GM21515 (cell line): ENCODE measurements around the gene SRL.

Source experiments
- ATAC-seq: cut with Tn5 transposase; IDR thresholded peaks from one replicate; pipeline ENCODE4 v1.9.1; 2021; ENCODE audit not compliant: unreplicated experiment

Gene SRL

GRCh38 chr16:4204521-4204920, 37.4 kb downstream of the SRL start:
- ATAC-seq = no peak

GRCh38 chr16:4203748-4204147, 38.1 kb downstream of the SRL start:
- no peak for ATAC-seq

GRCh38 chr16:4202615-4203345, 39.1 kb downstream of the SRL start:
- no peak for ATAC-seq

GRCh38 chr16:4200781-4201137, 41.1 kb downstream of the SRL start:
- ATAC-seq = no peak

- no peak for ATAC-seq
These were observed 41.7 kb downstream of the SRL start for GRCh38 chr16:4200000-4200780.

GRCh38 chr16:4198816-4199215, 43.1 kb downstream of the SRL start:
- no peak for ATAC-seq

DNA sequence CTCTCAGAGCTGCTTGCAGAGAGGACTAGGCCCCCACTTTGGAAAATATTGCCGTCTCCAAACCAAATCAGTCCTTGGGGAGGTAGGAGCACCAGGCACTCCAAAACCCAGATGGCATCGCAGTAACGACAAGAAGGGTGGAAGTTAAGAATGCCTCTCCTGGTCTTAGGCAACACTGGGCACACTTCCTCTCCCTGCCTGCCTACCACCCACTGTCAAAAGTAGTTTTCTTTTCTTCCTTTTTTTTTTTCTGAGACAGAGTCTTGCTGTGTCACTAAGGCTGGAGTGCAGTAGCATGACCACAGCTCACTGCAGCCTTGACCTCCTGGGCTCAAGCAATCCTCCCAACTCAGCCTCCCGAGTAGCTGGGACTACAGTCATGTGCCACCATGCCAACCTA, 47.2 kb downstream of the SRL start:
- ATAC-seq = no peak

GRCh38 chr16:4193920-4194319, 48.0 kb downstream of the SRL start:
- ATAC-seq = no peak

DNA sequence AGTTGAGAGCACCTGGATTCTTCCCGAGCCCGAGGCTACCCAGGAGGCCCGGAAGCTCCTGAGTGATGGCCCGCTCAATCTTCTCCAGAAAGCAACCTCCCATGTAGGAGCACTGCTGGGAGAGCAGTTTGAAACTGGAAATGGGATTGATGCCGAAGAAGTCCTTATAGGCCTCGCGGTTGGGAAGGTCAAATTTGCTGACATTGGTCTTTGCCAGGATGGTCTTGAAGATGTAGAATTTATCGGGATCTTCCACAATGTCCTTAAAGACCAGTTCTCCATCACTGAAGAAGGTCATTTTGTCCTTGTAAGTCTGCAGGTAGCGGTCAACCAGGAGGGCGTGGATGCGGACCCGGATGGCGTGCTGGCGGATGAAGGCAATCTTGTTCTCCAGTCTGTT, 49.7 kb downstream of the SRL start:
- ATAC-seq = no peak

GRCh38 chr16:4190712-4191333, 51.1 kb downstream of the SRL start:
- no peak for ATAC-seq

DNA sequence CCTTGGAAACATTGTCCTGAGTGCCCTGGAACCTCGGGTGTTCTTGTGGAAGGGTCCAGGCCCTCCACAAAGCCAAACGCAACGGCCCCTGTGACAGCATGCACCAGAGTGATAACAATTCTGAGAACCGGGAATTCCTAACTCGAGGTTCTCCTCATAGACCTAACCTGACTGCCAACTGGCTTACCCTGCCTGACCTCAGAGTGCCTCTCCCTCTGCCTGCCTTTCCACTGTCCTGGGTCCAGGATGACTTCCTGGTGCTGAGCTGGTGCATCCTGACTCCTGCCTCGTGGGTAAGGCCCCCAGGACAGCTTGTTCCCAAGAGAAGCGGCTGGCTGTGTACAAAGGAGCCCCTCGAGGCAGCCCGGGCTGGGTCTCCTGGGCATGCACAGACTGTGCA, 51.8 kb downstream of the SRL start:
- no peak for ATAC-seq

DNA sequence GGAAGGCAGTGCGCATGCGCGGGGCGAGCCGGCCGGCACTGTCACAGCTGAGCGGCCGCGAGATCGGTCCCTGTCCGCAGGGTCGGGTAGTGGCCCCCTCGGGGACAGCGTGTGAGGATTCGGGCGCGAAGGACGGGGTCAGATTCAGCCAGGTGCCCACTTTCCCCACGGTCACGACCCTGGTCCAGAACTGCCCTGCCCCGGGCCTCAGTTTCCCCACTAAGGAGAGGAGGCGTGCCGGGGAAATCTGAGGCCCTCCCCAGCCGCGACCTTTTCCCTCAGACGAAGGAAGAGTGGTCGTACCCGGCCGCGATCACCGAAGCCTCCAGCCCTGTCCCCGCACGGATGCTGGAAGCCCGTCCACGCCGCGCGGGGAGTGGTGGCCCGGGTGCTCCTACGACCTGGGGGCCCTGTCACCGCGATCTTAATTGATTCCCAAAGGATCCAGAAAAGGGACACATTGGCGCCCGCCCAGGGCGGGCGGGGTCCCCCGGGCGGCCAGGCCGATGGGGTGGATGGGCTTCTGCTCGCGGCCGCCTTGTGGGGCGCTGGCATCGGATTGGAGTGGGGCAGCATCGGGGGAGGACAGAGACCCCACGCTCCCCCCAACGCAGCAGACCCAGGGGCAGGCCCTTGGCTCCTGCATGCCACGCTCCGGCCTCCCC, 57.7 kb downstream of the SRL start:
- ATAC-seq = no peak

DNA sequence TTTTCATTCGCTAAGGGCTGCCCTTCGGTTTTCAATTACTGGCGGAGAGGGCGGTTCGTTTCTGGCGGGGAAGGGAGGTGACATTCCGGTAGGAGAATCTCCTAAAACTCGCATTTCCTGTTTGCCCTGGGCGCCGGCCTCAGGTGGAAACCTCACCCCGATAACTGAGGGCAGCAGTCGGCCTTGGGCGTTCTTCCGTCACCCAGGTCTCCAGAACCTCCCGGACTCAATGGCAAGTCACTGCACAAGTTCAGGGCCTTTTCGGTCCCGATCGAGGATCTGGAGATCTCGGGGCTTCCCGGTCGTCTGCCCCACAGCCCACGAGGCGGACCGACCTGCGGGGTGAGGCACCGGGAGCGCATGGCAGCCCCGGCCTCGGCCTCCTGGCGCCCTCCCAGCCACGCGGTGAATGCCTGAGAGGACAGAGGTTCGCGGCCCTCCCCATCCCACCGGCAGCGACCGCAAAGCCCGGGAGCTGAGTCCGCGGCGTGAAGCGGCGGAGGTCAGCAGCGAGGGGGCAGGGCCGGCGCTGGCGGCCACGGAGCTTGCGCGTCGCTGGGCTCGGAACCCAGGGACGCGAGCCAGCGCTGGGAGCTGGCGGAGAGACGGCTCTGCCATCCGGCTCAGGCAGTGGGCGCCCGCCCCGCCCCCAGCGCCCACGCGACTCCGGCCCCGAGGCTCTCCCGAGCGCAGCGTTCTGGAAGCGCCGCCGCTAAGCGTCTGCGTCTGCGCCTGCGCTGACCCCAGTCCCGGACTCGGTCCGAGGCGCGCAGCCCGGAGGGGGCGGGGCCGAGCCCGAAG, 58.4 kb downstream of the SRL start:
- peak; percentile 79 for ATAC-seq

- peak; percentile 23 for ATAC-seq
These were observed 59.2 kb downstream of the SRL start for GRCh38 chr16:4182581-4183236.

DNA sequence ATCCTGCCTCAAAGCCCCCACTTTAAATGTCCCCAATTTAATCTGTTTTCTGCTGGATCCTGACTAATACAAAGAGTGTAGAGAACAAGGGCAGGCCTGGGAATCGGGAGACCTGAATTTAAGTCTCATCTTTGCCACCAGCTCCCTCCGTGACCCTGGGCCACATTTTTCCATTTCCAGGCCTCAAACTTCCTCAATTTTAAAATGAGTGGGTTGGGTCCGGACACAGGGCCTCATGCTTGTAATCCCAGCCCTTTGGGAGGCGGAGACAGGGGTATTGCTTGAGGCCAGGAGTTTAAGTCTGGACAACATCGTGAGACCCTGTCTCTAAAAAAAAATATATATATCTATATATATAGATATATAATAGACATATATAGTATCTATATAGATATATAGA, 61.4 kb downstream of the SRL start:
- ATAC-seq = no peak

DNA sequence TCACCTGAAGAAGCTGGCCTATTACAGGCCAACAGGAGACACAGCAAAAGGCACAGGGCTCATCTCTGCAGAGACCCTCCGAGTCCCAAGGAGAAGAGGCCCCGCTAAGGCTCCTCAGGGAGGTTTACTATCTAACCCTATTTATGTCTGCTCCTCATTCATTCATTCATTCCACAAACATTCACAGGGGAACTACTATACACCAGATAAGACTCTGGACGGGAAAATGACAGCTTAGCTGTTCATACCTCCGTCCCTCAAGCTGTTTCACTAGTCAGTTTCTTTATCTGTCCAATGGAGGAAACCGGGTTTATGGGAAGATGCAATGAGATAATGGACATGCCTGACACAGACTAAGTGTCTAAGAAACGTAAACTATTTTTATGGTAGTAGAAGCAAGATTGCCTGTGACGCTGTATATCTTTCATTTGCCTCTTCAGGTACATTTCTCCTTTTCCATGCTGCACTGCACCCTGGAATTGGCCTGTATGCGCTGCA, 62.1 kb downstream of the SRL start:
- no peak for ATAC-seq

DNA sequence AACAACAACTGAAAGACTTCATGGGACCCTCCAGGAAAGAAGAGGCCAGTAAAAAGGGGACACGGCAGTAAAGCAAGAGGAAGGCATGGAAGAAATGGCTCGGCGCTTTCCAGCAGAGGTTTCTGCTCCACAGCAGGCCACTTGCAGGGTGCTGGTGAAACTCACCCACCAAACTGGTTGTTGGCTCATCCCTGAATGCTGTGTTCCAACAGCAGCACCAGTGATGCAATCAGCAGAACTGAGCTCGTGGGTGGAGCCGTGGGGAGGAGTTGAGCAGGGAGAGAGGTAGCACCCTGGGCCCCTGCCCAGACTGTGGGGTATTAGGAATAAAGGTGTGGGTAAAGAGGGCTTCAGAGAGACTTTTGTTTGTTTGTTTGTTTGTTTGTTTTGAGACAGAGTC, 62.9 kb downstream of the SRL start:
- ATAC-seq = no peak

- ATAC-seq = no peak
These were observed 63.3 kb downstream of the SRL start for GRCh38 chr16:4178468-4179010.

DNA sequence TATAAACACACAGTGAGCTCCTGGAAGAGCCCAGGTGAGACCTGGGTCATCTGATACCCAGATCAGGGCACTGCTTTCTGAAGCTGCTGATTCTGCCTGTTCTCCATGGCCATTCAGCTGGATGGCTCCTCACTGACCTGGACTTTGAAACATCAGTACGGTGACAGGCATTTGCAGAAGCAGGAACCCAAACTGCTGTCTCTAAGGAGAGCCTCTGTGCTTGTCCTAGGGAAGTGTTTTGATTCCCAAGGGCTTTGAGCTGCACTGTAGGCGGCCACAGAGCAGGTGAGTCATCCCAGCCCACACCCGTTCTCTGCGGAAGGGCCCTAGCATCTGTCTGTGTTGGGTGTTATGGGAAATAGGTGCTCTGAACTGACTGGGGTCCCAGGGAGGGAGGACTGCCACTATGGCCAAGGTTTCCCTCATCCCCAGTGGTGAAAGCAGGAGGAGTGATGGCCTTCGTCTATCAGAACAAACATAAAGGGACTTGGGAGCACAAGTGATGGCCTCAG, 64.9 kb downstream of the SRL start:
- no peak for ATAC-seq

- no peak for ATAC-seq
These were observed 66.0 kb downstream of the SRL start for GRCh38 chr16:4175849-4176248.
